T-helper 22 cell (primary cell): ENCODE data around the gene BRSK1.
"Not testable (repeated sequence)": the region's sequence is repeated elsewhere in the genome, so short reads cannot be mapped to it uniquely, and the experiment has no call there.

Experiments used
- DNase-seq: peaks from one replicate; pipeline ENCODE4 v3.0.0-alpha.2; 2020; ENCODE audit warnings: low read depth

The BRSK1 gene

GRCh38 chr19:55304279-55304978 lies 20.6 kb downstream of the BRSK1 start:
- DNase-seq = no peak

GRCh38 chr19:55304980-55305379 lies 21.2 kb downstream of the BRSK1 start:
- no peak for DNase-seq

GRCh38 chr19:55305491-55305890 lies 21.7 kb downstream of the BRSK1 start:
- peak; percentile 29 for DNase-seq

GRCh38 chr19:55305983-55306562 lies 22.3 kb downstream of the BRSK1 start:
- DNase-seq = no peak

GRCh38 chr19:55306712-55307111 lies 22.9 kb downstream of the BRSK1 start:
- no peak for DNase-seq

GRCh38 chr19:55308281-55308680 lies 24.5 kb downstream of the BRSK1 start:
- no peak for DNase-seq

GRCh38 chr19:55309448-55309847 lies 25.7 kb downstream of the BRSK1 start:
- no peak for DNase-seq

GRCh38 chr19:55310498-55310897 lies 26.7 kb downstream of the BRSK1 start:
- no peak for DNase-seq

GRCh38 chr19:55311397-55311796 lies 27.6 kb downstream of the BRSK1 start:
- DNase-seq = no peak

GRCh38 chr19:55311797-55312196 lies 28.0 kb downstream of the BRSK1 start:
- DNase-seq = no peak

GRCh38 chr19:55312621-55313512 lies 29.1 kb downstream of the BRSK1 start:
- DNase-seq = no peak

- no peak for DNase-seq
These were observed 30.6 kb downstream of the BRSK1 start for GRCh38 chr19:55314396-55314795.

- DNase-seq = no peak
These were observed 32.2 kb downstream of the BRSK1 start for GRCh38 chr19:55315956-55316525.

- no peak for DNase-seq
These were observed 32.8 kb downstream of the BRSK1 start for GRCh38 chr19:55316646-55317045.

- DNase-seq = no peak
These were observed 36.0 kb downstream of the BRSK1 start for GRCh38 chr19:55319785-55320184.

GRCh38 chr19:55320844-55321419 lies 37.1 kb downstream of the BRSK1 start:
- DNase-seq = no peak

GRCh38 chr19:55321466-55322137 lies 37.8 kb downstream of the BRSK1 start:
- no peak for DNase-seq

- DNase-seq = no peak
These were observed 38.5 kb downstream of the BRSK1 start for GRCh38 chr19:55322204-55322885.

GRCh38 chr19:55324662-55325061 lies 40.9 kb downstream of the BRSK1 start:
- no peak for DNase-seq

- no peak for DNase-seq
These were observed 41.4 kb downstream of the BRSK1 start, which contains the start of gene TMEM150B for GRCh38 chr19:55325172-55325571. TMEM150B (minus strand) TSS chr19:55325341; CDS start chr19:55321036, 4,305 bp downstream.

GRCh38 chr19:55328774-55329318 lies 45.0 kb downstream of the BRSK1 start:
- DNase-seq = not testable (repeated sequence)
